B cell (primary cell): ENCODE measurements around the gene MUC4. TPM values are rescaled to one million over a fixed set of nuclear protein-coding genes. Genes with fewer than 3 reads are reported as not detected.

ENCODE experiments used
- ATAC-seq: fragments of 200-7000 bp; cut with Tn5 transposase; one replicate; pipeline ENCODE4 v1.10.0; 2021; ENCODE audit warnings: low read depth, mild to moderate bottlenecking, moderate number of reproducible peaks, moderate library complexity
- CTCF ChIA-PET: fragments of 350-600 bp; sonication (Branson Sonifier 250); formaldehyde crosslinking; loops from one replicate; lab custom pipeline; 2021; ENCODE audit warnings: antibody characterized with exemption, inconsistent platforms; lab: Charles Lee
- POLR2A ChIA-PET: fragments of 350-600 bp; sonication (Branson Sonifier 250); formaldehyde crosslinking; loops from one replicate; lab custom pipeline; 2021; ENCODE audit warnings: antibody characterized with exemption; lab: Charles Lee
- DNase-seq: peaks from one replicate; pipeline ENCODE4 v3.0.0; 2013
- H2AFZ ChIP-seq: 2 replicates; pipeline ENCODE4 v1.6.1; 2012; ENCODE audit warnings: mild to moderate bottlenecking, low read depth, low read length; ENCODE audit not compliant: insufficient read depth, poor library complexity, severe bottlenecking
- H3K27ac ChIP-seq, 2 donors: 1 replicate in 1 of 2; 2 replicates in 1 of 2; pipeline ENCODE4 v1.5.1; 2012 to 2013; ENCODE audit warnings: low read length in 2 of 2, mild to moderate bottlenecking in 2 of 2, moderate library complexity in 1 of 2
- H3K27me3 ChIP-seq, 4 experiments: fragments of 200-600 bp in 1 of 4; sonication (generic) in 1 of 4; replicated peaks in 1 of 4; 1 replicate in 2 of 4; 2 replicates in 2 of 4; pipeline versions ENCODE4 v1.6.1 to v1.7.0; 2013 to 2016; ENCODE audit warnings: low read length in 3 of 4, mild to moderate bottlenecking in 2 of 4, mixed read lengths in 1 of 4, moderate library complexity in 1 of 4; ENCODE audit not compliant: insufficient read depth in 4 of 4, control insufficient read depth in 3 of 4; ENCODE audit errors: control extremely low read depth in 1 of 4
- H3K36me3 ChIP-seq, 2 experiments: replicated peaks in 1 of 2; 1 replicate in 1 of 2; 2 replicates in 1 of 2; pipeline versions ENCODE4 v1.6.1 to v1.7.1; 2013; ENCODE audit warnings: low read length in 1 of 2; ENCODE audit not compliant: insufficient read depth in 2 of 2, control insufficient read depth in 1 of 2; ENCODE audit errors: control extremely low read depth in 1 of 2, extremely low read depth in 1 of 2
- H3K4me1 ChIP-seq, 2 donors: fragments of 200-600 bp in 1 of 2; sonication (generic) in 1 of 2; 1 replicate in 1 of 2; 2 replicates in 1 of 2; pipeline versions ENCODE4 v1.5.1 to v1.6.1; 2013 to 2017; ENCODE audit warnings: low read length in 2 of 2; ENCODE audit not compliant: control insufficient read depth in 2 of 2, insufficient read depth in 2 of 2
- H3K4me2 ChIP-seq: replicated peaks from 2 replicates; pipeline ENCODE3; 2012; ENCODE audit warnings: mild to moderate bottlenecking, low read depth, low read length; ENCODE audit not compliant: poor library complexity, severe bottlenecking
- H3K4me3 ChIP-seq, 5 experiments: fragments of 200-600 bp in 1 of 5; sonication (generic) in 1 of 5; 1 replicate in 3 of 5; 2 replicates in 2 of 5; pipeline versions ENCODE4 v1.5.1 to v1.7.0; 2011 to 2016; ENCODE audit warnings: low read length in 4 of 5, mild to moderate bottlenecking in 4 of 5, low read depth in 2 of 5, control low read depth in 1 of 5, moderate library complexity in 1 of 5; ENCODE audit not compliant: insufficient read depth in 1 of 5; ENCODE audit errors: control extremely low read depth in 1 of 5, extremely low read depth in 1 of 5
- H3K79me2 ChIP-seq: fragments of 200-600 bp; sonication (generic); one replicate; pipeline ENCODE4 v1.6.0; 2016; ENCODE audit warnings: low read length; ENCODE audit not compliant: control insufficient read depth, insufficient read depth
- H3K9ac ChIP-seq: fragments of 200-600 bp; sonication (generic); 2 replicates; pipeline ENCODE4 v1.6.1; 2017; ENCODE audit warnings: mild to moderate bottlenecking, low read length, moderate library complexity
- H3K9me3 ChIP-seq, 3 donors: one replicate each; pipeline versions ENCODE4 v1.6.1 to v1.7.1; 2013; ENCODE audit warnings: low read length in 2 of 3; ENCODE audit not compliant: control insufficient read depth in 2 of 3, insufficient read depth in 1 of 3; ENCODE audit errors: control extremely low read depth in 1 of 3
- H4K20me1 ChIP-seq: 2 replicates; pipeline ENCODE4 v1.6.0; 2012; ENCODE audit warnings: mild to moderate bottlenecking, low read length; ENCODE audit not compliant: insufficient read depth, control insufficient read depth, poor library complexity, severe bottlenecking
- H3K27ac Mint-ChIP-seq: one replicate; pipeline ENCODE4 v1.8.0; 2021; ENCODE audit warnings: mixed read lengths
- H3K27me3 Mint-ChIP-seq: one replicate; pipeline ENCODE4 v1.8.0; 2021; ENCODE audit warnings: mixed read lengths
- H3K4me1 Mint-ChIP-seq: one replicate; pipeline ENCODE4 v1.8.0; 2021; ENCODE audit warnings: mixed read lengths
- H3K4me3 Mint-ChIP-seq: one replicate; pipeline ENCODE4 v1.8.0; 2021; ENCODE audit warnings: mixed read lengths
- H3K9me3 Mint-ChIP-seq: one replicate; pipeline ENCODE4 v1.8.0; 2022; ENCODE audit warnings: mixed read lengths; ENCODE audit not compliant: insufficient read depth
- EZH2 ChIP-seq: IDR thresholded peaks from 2 replicates; pipeline ENCODE4 v1.6.1; 2012; ENCODE audit warnings: borderline replicate concordance, low read depth, mild to moderate bottlenecking, moderate library complexity, low read length; ENCODE audit not compliant: insufficient read depth, poor library complexity, severe bottlenecking
- WGBS: methylation state at CpG from one replicate; pipeline ENCODE4 v1.1.5; 2013; ENCODE audit warnings: missing lambda C conversion rate; ENCODE audit not compliant: insufficient coverage; 5-methylcytosine and 5-hydroxymethylcytosine counted together
- intact Hi-C: fragments of 100-400 bp; cut with micrococcal nuclease; formaldehyde crosslinking; loops from one replicate; pipeline ENCODE4 v1.10.0; 2022
- polyA plus RNA-seq: library from polyadenylated mRNA; depleted of rRNA; stranded (reverse); fragments of >200 nt; gene quantifications from 2 replicates; pipeline ENCODE4 v1.2.3, GENCODE V29; 2012
- total RNA-seq, 2 donors: library from RNA; stranded (reverse); fragments of 120-200 nt in 1 of 2; gene quantifications; 1 replicate in 1 of 2; 2 replicates in 1 of 2; pipeline versions ENCODE4 v1.2.3 to v1.2.4, GENCODE V29; 2013 to 2022
- TF ChIP-seq, protein P1 (sequence below): fragments of 200-600 bp; IDR thresholded peaks from one replicate; pipeline ENCODE4 v1.8.0; 2022; ENCODE audit warnings: antibody characterized with exemption, mild to moderate bottlenecking

The MUC4 gene
- total and polyA plus RNA-seq, 2 donors (not counting 1 experiment from before 2014, with no cell fraction given) = 0.22 to 1.2 TPM

DNA sequence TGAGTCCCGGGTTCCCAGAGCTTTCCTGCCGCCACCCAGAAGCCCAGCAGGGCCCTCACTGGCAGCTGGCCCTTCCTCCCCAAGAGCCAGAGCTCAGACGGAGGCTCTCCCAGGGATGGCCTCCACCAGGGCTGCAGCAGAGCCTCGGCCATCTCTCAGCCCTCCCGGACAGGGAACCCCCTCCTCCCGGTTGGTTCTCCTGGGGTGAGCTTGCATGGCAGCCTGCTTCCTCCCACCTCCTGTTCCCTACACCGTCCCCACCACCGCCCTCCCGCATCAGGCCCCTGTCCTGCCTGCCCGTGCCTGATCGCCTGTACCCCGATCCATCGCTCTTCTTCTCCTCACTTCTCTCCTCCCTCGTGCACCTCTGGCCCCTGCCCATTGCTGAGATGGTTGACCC is 24.1 kb upstream of the MUC4 start:
- H3K27me3 Mint-ChIP-seq = no peaks in the 10 kb centered on the region
- H3K4me1 Mint-ChIP-seq = peaks cover 7% of the 10 kb centered on the region
- ChIA-PET CTCF (no interaction called here), POLR2A (no interaction called here)
- H3K27ac Mint-ChIP-seq = no peak overlapping the region
- H3K36me3 ChIP-seq = no peaks in the 10 kb centered on the region
- H3K9me3 Mint-ChIP-seq = no peaks in the 10 kb centered on the region
- no peak overlapping the region for H3K4me3 ChIP-seq
- intact Hi-C loops = no loop called here
- DNase-seq (no peak), ATAC-seq (no peak)
- no peak overlapping the region for H3K4me2 ChIP-seq
- H3K9me3 ChIP-seq = no peaks in the 10 kb centered on the region
- no peaks in the 10 kb centered on the region for H4K20me1 ChIP-seq
- H3K4me1 ChIP-seq = peaks cover 0 to 7% of the 10 kb centered on the region in 2 donors
- no peak overlapping the region for H2AFZ ChIP-seq
- H3K79me2 ChIP-seq = no peaks in the 10 kb centered on the region
- no peak overlapping the region for H3K9ac ChIP-seq
- H3K27ac ChIP-seq = no peak overlapping the region
- H3K27me3 ChIP-seq = peaks cover 0 to 4% (median 0%) of the 10 kb centered on the region in 4 experiments
- TF ChIP-seq, protein P1, sequence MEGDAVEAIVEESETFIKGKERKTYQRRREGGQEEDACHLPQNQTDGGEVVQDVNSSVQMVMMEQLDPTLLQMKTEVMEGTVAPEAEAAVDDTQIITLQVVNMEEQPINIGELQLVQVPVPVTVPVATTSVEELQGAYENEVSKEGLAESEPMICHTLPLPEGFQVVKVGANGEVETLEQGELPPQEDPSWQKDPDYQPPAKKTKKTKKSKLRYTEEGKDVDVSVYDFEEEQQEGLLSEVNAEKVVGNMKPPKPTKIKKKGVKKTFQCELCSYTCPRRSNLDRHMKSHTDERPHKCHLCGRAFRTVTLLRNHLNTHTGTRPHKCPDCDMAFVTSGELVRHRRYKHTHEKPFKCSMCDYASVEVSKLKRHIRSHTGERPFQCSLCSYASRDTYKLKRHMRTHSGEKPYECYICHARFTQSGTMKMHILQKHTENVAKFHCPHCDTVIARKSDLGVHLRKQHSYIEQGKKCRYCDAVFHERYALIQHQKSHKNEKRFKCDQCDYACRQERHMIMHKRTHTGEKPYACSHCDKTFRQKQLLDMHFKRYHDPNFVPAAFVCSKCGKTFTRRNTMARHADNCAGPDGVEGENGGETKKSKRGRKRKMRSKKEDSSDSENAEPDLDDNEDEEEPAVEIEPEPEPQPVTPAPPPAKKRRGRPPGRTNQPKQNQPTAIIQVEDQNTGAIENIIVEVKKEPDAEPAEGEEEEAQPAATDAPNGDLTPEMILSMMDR = no peak
- TF ChIP-seq EZH2 = no peak
- no peak overlapping the region for H3K4me3 Mint-ChIP-seq
- WGBS = 93% methylated on average over 13 of the region's 14 CpGs

GRCh38 chr3:195834675-195835583 is 23.2 kb upstream of the MUC4 start:
- H3K27ac ChIP-seq = no peak overlapping the region
- peaks cover 0 to 4% (median 0%) of the 10 kb centered on the region in 4 experiments for H3K27me3 ChIP-seq
- 92% methylated on average over 28 of the region's 29 CpGs for WGBS
- H3K9me3 ChIP-seq = peaks cover 0 to under 1% (median 0%) of the 10 kb centered on the region in 3 donors
- intact Hi-C loops = no loop called here
- H3K4me3 Mint-ChIP-seq = no peak overlapping the region
- CTCF ChIA-PET = no interaction called here
- DNase-seq (no peak), ATAC-seq (no peak)
- H3K27ac Mint-ChIP-seq = no peak overlapping the region
- peaks cover 3% of the 10 kb centered on the region for H3K27me3 Mint-ChIP-seq
- no peak overlapping the region for H2AFZ ChIP-seq
- H3K4me3 ChIP-seq = no peak overlapping the region
- peaks cover 0 to 7% of the 10 kb centered on the region in 2 donors for H3K4me1 ChIP-seq
- peaks cover 7% of the 10 kb centered on the region for H3K4me1 Mint-ChIP-seq
- POLR2A ChIA-PET = no interaction called here
- no peaks in the 10 kb centered on the region for H4K20me1 ChIP-seq
- TF ChIP-seq, protein P1 = no peak
- TF ChIP-seq EZH2 = no peak
- H3K9me3 Mint-ChIP-seq = no peaks in the 10 kb centered on the region
- no peak overlapping the region for H3K4me2 ChIP-seq
- H3K79me2 ChIP-seq = no peaks in the 10 kb centered on the region
- H3K9ac ChIP-seq = no peak overlapping the region
- no peaks in the 10 kb centered on the region for H3K36me3 ChIP-seq
